Heart left ventricle (tissue), 16 donors: ENCODE measurements around the gene BRINP1. TPM values are rescaled to one million over a fixed set of nuclear protein-coding genes. Genes with fewer than 3 reads are reported as not detected.
A peak's percentile ranks its signal among the peaks of the same experiment; 100 is the strongest.

Experiments
- ATAC-seq, 4 donors: fragments of 200-7000 bp; cut with Tn5 transposase; one replicate each; pipeline ENCODE4 v1.9.1; 2020 to 2022; ENCODE audit warnings: moderate library complexity in 4 of 4, mild to moderate bottlenecking in 3 of 4, moderate number of reproducible peaks in 1 of 4
- DNase-seq, 5 donors: peaks; one replicate each; pipeline ENCODE4 v3.0.0-alpha.2; 2020
- H3K27ac ChIP-seq, 12 donors: fragments of 200-600 bp; sonication (generic) in 4 of 12; one replicate each; pipeline versions ENCODE4 v1.5.0 to v1.8.0; 2016 to 2022; ENCODE audit warnings: mild to moderate bottlenecking in 2 of 12
- H3K27me3 ChIP-seq, 9 donors: fragments of 200-600 bp; sonication (generic) in 2 of 9; one replicate each; pipeline versions ENCODE4 v1.5.1 to v1.8.0; 2016 to 2022; ENCODE audit warnings: mild to moderate bottlenecking in 3 of 9
- H3K36me3 ChIP-seq, 9 donors: fragments of 200-600 bp; sonication (generic) in 2 of 9; one replicate each; pipeline versions ENCODE4 v1.5.0 to v1.8.0; 2018 to 2022; ENCODE audit warnings: mild to moderate bottlenecking in 2 of 9
- H3K4me1 ChIP-seq, 12 donors: fragments of 200-600 bp; sonication (generic) in 4 of 12; one replicate each; pipeline versions ENCODE4 v1.5.0 to v1.8.0; 2016 to 2022; ENCODE audit warnings: mild to moderate bottlenecking in 3 of 12
- H3K4me3 ChIP-seq, 12 donors: fragments of 200-600 bp; sonication (generic) in 4 of 12; one replicate each; pipeline versions ENCODE4 v1.5.0 to v1.8.0; 2017 to 2022; ENCODE audit warnings: mild to moderate bottlenecking in 9 of 12, moderate library complexity in 4 of 12
- H3K9me3 ChIP-seq, 12 donors: fragments of 200-600 bp; sonication (generic) in 4 of 12; one replicate each; pipeline versions ENCODE4 v1.5.0 to v1.8.0; 2016 to 2022; ENCODE audit warnings: mild to moderate bottlenecking in 1 of 12
- POLR2A ChIP-seq, 2 donors: fragments of 450-650 bp; IDR thresholded peaks; one replicate each; pipeline ENCODE4 v1.6.1; 2017; ENCODE audit warnings: antibody characterized with exemption in 2 of 2, mild to moderate bottlenecking in 2 of 2, moderate library complexity in 2 of 2
- WGBS, 4 donors: extraction: QIAGEN DNeasy Blood & Tissue Kit in 2 of 4; methylation state at CpG; one replicate each; pipeline versions ENCODE4 v1.1.5 to v1.1.7; 2013 to 2018; 5-methylcytosine and 5-hydroxymethylcytosine counted together
- intact Hi-C, 10 donors: fragments of 100-400 bp; cut with DNase I; formaldehyde crosslinking; loops; one replicate each; pipeline versions ENCODE4 v1.11.1 to v1.14.2; 2022
- long read RNA-seq, 3 donors: library from polyadenylated mRNA; unstranded; transcript quantifications; one replicate each; pipeline ENCODE4 v2.0.0, GENCODE V29; 2020 to 2021
- polyA plus RNA-seq, 2 donors: library from polyadenylated mRNA; stranded (reverse); fragments of 200-250 nt; gene quantifications; one replicate each; pipeline ENCODE4 v1.2.3, GENCODE V29; 2013
- total RNA-seq, 9 donors: library from RNA; depleted of rRNA in 2 of 9; stranded (reverse); fragments of >200 nt in 2 of 9; fragmentation: NEBNext Ultra II Directional in 3 of 9; extraction: Animal tissue kit (Norgen Biotek cat#: 25700) in 3 of 9; gene quantifications; one replicate each; pipeline versions ENCODE4 v1.1.0 to v1.2.4, GENCODE V29; 2016 to 2023
- TF ChIP-seq, protein P1 (sequence below), 12 donors: fragments of 200-600 bp; sonication (generic) in 4 of 12; IDR thresholded peaks; one replicate each; pipeline versions ENCODE4 v1.5.0 to v1.8.0; 2018 to 2022; ENCODE audit warnings: antibody characterized with exemption in 12 of 12, mild to moderate bottlenecking in 5 of 12
- donor health status: ischemic (EF 13 %, LVEDD 7.1; RV severe dilation, severe dysfunction).
- donor health status: healthy with polysubstance abuse.
- donor health status: DM: no; HTN: yes; CAD: no.
- donor health status: DM: no; HTN: no; CAD: no.
- donor health status: ischemic (EF 25% LVEDD 6.9; RV normal size, moderate dysfunction).
- donor health status: ischemic (EF 25% LVEDD 5.7; RV mildly dilated, moderate dysfunction).
- donor health status: healthy.
- donor health status: DM: yes; HTN: yes; CAD: no.
- donor health status: ischemic (EF 35%, LVEDD 5.7; RV mildly dilated, moderate dysfunction).
- donor health status: nonischemic (EF 11% LVEDD 7.7; RV severe dilation, severe dysfunction).
- donor health status: DM: yes; HTN: yes; CAD: no.
- donor health status: PGD.
- donor health status: ischemic (EF 29% LVEDD 5.4; RV normal size, mild dysfunction).
- donor health status: nonischemic (EF 23%, LVEDD 6.1; RV moderate dilation, normal function).

The BRINP1 gene, protein sequence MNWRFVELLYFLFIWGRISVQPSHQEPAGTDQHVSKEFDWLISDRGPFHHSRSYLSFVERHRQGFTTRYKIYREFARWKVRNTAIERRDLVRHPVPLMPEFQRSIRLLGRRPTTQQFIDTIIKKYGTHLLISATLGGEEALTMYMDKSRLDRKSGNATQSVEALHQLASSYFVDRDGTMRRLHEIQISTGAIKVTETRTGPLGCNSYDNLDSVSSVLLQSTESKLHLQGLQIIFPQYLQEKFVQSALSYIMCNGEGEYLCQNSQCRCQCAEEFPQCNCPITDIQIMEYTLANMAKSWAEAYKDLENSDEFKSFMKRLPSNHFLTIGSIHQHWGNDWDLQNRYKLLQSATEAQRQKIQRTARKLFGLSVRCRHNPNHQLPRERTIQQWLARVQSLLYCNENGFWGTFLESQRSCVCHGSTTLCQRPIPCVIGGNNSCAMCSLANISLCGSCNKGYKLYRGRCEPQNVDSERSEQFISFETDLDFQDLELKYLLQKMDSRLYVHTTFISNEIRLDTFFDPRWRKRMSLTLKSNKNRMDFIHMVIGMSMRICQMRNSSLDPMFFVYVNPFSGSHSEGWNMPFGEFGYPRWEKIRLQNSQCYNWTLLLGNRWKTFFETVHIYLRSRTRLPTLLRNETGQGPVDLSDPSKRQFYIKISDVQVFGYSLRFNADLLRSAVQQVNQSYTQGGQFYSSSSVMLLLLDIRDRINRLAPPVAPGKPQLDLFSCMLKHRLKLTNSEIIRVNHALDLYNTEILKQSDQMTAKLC
- total RNA-seq (1 to 10 TPM in 2 of 9 donors, under 1 TPM in 6, not detected in 1; 0.14 to 7.1 (median 0.45) TPM), polyA plus RNA-seq (under 1 TPM; 0.04 to 0.38 TPM)
- long read RNA-seq, donor 1, partial matches to known transcripts, result 0 of 2 reads
- long read RNA-seq, donor 1, other reads (novel, unspliced or antisense), result 0 of 2 reads
- long read RNA-seq, donor 2, partial matches to known transcripts, result 0 of 1 reads
- long read RNA-seq, donor 2, other reads (novel, unspliced or antisense), result 1 of 1 reads
- long read RNA-seq, donor 3, partial matches to known transcripts, result 0 of 2 reads
- long read RNA-seq, donor 3, other reads (novel, unspliced or antisense), result 0 of 2 reads

- peaks cover 0 to 37% (median 29%) of the 10 kb centered on the region in 9 donors for H3K27me3 ChIP-seq
- no peak within 1 kb of the TSS for H3K27ac ChIP-seq
- H3K36me3 ChIP-seq, result no peaks in the 10 kb centered on the region
- no peak for TF ChIP-seq POLR2A (IDR thresholded peaks at IDR 0.05)
- TF ChIP-seq, protein P1, sequence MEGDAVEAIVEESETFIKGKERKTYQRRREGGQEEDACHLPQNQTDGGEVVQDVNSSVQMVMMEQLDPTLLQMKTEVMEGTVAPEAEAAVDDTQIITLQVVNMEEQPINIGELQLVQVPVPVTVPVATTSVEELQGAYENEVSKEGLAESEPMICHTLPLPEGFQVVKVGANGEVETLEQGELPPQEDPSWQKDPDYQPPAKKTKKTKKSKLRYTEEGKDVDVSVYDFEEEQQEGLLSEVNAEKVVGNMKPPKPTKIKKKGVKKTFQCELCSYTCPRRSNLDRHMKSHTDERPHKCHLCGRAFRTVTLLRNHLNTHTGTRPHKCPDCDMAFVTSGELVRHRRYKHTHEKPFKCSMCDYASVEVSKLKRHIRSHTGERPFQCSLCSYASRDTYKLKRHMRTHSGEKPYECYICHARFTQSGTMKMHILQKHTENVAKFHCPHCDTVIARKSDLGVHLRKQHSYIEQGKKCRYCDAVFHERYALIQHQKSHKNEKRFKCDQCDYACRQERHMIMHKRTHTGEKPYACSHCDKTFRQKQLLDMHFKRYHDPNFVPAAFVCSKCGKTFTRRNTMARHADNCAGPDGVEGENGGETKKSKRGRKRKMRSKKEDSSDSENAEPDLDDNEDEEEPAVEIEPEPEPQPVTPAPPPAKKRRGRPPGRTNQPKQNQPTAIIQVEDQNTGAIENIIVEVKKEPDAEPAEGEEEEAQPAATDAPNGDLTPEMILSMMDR (IDR thresholded peaks at IDR 0.05), result no peak
- H3K9me3 ChIP-seq, result no peaks in the 10 kb centered on the region
- intact Hi-C loops, result loop anchor here (5.0 to 10.0 kb wide), 9 partner anchors 84 to 1724 kb away; no protein-coding TSS in a partner anchor
- H3K4me1 ChIP-seq, result peaks cover 0 to 13% (median 0%) of the 10 kb centered on the region in 12 donors
- peak within 1 kb of the TSS; percentile 11 to 60 (median 44) for H3K4me3 ChIP-seq
- DNase-seq (peak in 4 of 5 donors; percentile 25 to 66 (median 29)), ATAC-seq (peak; percentile 37 to 72 (median 58))
- WGBS, 4 donors, result 1 to 3% (median 1%) methylated on average over 31 to 91 of the region's 91 CpGs
Observed at GRCh38 chr9:119368681-119369581, at the start of gene BRINP1. BRINP1 (minus strand) TSS chr9:119369435; CDS start chr9:119313355, 56,080 bp downstream.

DNA sequence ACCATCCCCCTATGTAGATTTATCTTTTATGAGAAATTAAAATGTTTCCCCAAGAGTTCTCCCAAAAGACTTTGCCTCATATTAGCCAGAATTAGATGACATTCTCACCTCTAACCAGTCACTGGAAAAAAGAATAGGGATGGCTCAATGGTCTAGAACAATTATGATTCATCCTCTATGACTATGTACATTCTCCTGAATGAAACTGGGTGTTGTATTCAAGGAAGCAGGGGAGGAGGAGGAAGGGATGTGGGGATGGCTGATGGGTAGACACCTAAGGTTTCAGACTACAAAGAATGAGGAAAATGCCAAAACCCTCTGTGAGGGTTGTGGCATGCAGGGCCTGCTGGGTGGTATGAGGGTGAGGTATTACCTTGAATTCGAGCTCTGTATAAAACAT lies 49.5 kb upstream of the BRINP1 start:
- Histone ChIP-seq H3K4me1 (no peaks in the 10 kb centered on the region), H3K36me3 (no peaks in the 10 kb centered on the region), H3K4me3 (no peak overlapping the region), H3K27ac (no peak overlapping the region), H3K27me3 (no peaks in the 10 kb centered on the region), H3K9me3 (no peaks in the 10 kb centered on the region)
- ATAC-seq (no peak), DNase-seq (no peak)
- TF ChIP-seq POLR2A (IDR thresholded peaks at IDR 0.05), result no peak
- TF ChIP-seq, protein P1 (IDR thresholded peaks at IDR 0.05), result no peak
- WGBS, 4 donors, result 30 to 50% (median 39%) methylated on average over 1 of the region's 1 CpG
- intact Hi-C loops, result no loop called here

DNA sequence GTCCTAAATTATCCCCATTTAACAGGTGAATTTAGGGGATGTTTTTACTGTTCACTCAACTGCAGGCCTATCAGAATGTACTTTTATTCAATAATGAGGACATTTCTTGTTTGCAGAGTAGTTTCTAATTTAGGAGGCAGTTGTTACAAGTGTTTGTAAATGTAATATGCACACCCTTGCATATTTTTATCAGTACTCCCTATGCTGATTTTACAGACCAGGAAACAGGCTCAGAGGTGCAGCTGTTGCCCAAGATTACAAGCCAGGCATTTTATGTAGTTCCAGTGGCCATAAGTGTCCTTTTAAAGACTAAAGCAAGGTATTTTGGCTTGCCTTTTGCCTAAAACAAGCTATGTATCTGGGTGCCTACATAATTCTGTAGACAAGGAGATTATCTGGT lies 47.6 kb upstream of the BRINP1 start:
- TF ChIP-seq POLR2A (IDR thresholded peaks at IDR 0.05), result no peak
- TF ChIP-seq, protein P1 (IDR thresholded peaks at IDR 0.05), result no peak
- H3K27ac ChIP-seq, result no peak overlapping the region
- no peaks in the 10 kb centered on the region for H3K4me1 ChIP-seq
- no peak for ATAC-seq
- no peak overlapping the region for H3K4me3 ChIP-seq
- intact Hi-C loops, result no loop called here
- no peaks in the 10 kb centered on the region for H3K36me3 ChIP-seq
- no peaks in the 10 kb centered on the region for H3K27me3 ChIP-seq
- no peak for DNase-seq
- H3K9me3 ChIP-seq, result no peaks in the 10 kb centered on the region
